ENCODE measurements around the gene PNO1.

- TF ChIP-seq CTCF (IDR thresholded peaks at IDR 0.05): no peak
- no peak for TF ChIP-seq ZFX (IDR thresholded peaks at IDR 0.05; ENCODE audit: borderline replicate concordance)
These were observed 22.0 kb upstream of the PNO1 start for GRCh38 chr2:68135448-68136320.
